Mucosa of rectum (tissue), 2 donors: Measurements from ENCODE around the gene ZNF12.
A peak's percentile ranks its signal among the peaks of the same experiment; 100 is the strongest.
"Not testable (repeated sequence)": the region's sequence is repeated elsewhere in the genome, so short reads cannot be mapped to it uniquely, and the experiment has no call there.

ENCODE experiments used
- H3K27ac ChIP-seq, 2 donors: one replicate each; pipeline ENCODE4 v1.7.0; 2013; ENCODE audit warnings: inconsistent platforms in 2 of 2, low read depth in 2 of 2, low read length in 2 of 2
- H3K27me3 ChIP-seq, 2 donors: one replicate each; pipeline ENCODE4 v1.7.0; 2013; ENCODE audit warnings: low read length in 2 of 2; ENCODE audit not compliant: control insufficient read depth in 2 of 2, insufficient read depth in 2 of 2
- H3K36me3 ChIP-seq, 2 donors: one replicate each; pipeline ENCODE4 v1.7.0; 2013; ENCODE audit warnings: low read length in 2 of 2; ENCODE audit not compliant: control insufficient read depth in 2 of 2, insufficient read depth in 2 of 2
- H3K4me1 ChIP-seq, 2 donors: one replicate each; pipeline ENCODE4 v1.7.0; 2013; ENCODE audit warnings: low read length in 2 of 2, mild to moderate bottlenecking in 1 of 2; ENCODE audit not compliant: control insufficient read depth in 2 of 2, insufficient read depth in 2 of 2
- H3K4me3 ChIP-seq, 2 donors: one replicate each; pipeline ENCODE4 v1.7.0; 2013; ENCODE audit warnings: low read length in 2 of 2
- H3K9ac ChIP-seq, 2 donors: one replicate each; pipeline ENCODE4 v1.7.0; 2013; ENCODE audit warnings: low read length in 2 of 2, low read depth in 1 of 2, mild to moderate bottlenecking in 1 of 2
- H3K9me3 ChIP-seq, 2 donors: one replicate each; pipeline ENCODE4 v1.7.0; 2013; ENCODE audit warnings: low read length in 2 of 2; ENCODE audit not compliant: control insufficient read depth in 2 of 2
- donor health status: healthy.
- donor health status: Normal muscosa, but diverticular disease.

The ZNF12 gene

DNA sequence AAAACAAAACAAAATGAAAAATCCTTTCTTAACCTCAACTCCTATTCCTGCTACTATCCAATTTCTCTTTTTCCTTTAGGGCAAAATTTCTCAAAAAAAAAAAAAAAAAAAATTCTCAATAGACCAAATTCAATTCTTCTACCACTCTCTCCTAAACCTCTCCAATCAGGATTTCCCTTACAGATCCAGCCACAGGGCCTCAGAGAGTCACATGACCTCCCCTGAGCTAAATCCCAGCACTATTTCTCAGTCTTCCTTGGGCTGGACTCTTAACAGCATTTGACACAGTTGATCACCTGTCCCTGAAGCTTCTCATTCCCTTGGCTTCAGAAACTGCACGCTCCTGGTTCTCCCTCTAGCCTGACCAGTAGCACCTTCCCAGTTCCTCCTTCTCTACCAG, 4.9 kb downstream of the ZNF12 start:
- H3K9ac ChIP-seq, result no peak overlapping the region
- H3K36me3 ChIP-seq, result peaks cover 59 to 67% of the 10 kb centered on the region in 2 donors
- peaks cover 28 to 34% of the 10 kb centered on the region in 2 donors for H3K9me3 ChIP-seq
- no peak overlapping the region for H3K27ac ChIP-seq
- peaks cover 0 to 3% of the 10 kb centered on the region in 2 donors for H3K4me1 ChIP-seq
- no peak overlapping the region for H3K4me3 ChIP-seq
- no peaks in the 10 kb centered on the region for H3K27me3 ChIP-seq

DNA sequence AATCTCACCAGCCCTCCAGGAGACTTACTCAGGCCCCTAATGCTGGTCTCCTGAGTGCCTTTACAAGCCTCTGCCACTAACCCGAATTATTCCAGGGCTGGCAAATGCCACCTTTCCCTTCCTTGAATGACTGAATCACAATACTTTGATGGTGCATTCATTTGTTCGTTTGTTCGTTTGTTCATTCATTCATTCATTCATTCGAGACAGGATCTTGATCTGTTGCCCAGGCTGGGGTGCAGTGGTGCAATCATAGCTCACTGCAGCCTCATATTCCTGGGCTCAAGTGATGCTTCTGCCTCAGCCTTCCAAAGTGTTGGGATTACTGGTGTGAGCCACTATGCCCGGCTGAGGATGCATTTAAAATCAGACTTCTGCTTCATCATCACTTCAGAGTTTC, 6.0 kb downstream of the ZNF12 start:
- peaks cover 35 to 44% of the 10 kb centered on the region in 2 donors for H3K9me3 ChIP-seq
- no peaks in the 10 kb centered on the region for H3K27me3 ChIP-seq
- no peak overlapping the region for H3K9ac ChIP-seq
- H3K36me3 ChIP-seq, result peaks cover 70 to 78% of the 10 kb centered on the region in 2 donors
- no peak overlapping the region for H3K27ac ChIP-seq
- no peak overlapping the region for H3K4me3 ChIP-seq
- H3K4me1 ChIP-seq, result peaks cover 0 to 3% of the 10 kb centered on the region in 2 donors

DNA sequence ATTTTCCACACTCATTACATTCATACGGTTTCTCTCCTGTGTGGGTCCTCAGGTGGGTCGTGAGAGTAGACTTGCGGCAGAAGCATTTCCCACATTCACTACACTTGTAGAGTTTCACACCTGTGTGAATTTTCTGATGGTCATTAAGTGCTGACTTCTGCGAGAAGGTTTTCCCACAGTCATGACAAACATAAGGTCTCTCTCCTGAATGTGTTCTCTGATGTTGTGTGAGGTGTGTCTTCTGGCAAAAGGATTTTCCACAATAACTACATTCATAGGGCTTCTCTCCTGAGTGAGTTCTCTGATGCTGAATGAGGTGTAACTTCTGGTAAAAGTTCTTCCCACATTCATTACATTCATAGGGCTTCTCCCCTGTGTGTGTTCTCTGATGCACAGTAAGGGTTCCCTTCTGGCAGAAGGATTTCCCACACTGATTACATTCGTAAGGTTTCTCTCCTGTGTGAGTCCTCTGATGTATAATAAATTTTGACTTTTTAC, 15.1 kb downstream of the ZNF12 start:
- Histone ChIP-seq H3K27ac (no peak overlapping the region), H3K9ac (no peak overlapping the region), H3K36me3 (peaks cover 84 to 93% of the 10 kb centered on the region in 2 donors), H3K4me1 (no peaks in the 10 kb centered on the region), H3K27me3 (no peaks in the 10 kb centered on the region), H3K4me3 (peak overlapping the region; percentile 20 to 34), H3K9me3 (peaks cover 84 to 88% of the 10 kb centered on the region in 2 donors)

DNA sequence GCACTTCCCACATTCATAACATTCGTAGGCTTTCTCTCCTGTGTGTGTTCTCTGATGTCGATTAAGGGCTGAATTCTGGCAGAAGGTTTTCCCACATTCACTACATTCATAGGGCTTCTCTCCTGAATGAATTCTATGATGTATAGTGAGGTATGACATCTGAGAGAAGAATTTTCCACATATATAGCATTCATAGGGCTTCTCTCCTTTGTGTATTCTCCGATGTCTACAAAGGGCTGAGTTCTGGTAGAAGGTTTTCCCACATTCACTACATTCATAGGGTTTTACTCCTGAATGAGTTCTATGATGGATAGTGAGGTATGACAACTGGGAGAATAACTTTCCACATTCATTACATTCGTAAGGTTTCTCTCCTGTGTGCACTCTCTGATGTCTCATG, 15.6 kb downstream of the ZNF12 start:
- Histone ChIP-seq H3K27me3 (no peaks in the 10 kb centered on the region), H3K4me3 (peak overlapping the region; percentile 34 to 45), H3K4me1 (no peaks in the 10 kb centered on the region), H3K9ac (no peak overlapping the region), H3K27ac (no peak overlapping the region), H3K9me3 (peaks cover 82 to 86% of the 10 kb centered on the region in 2 donors), H3K36me3 (peaks cover 79 to 88% of the 10 kb centered on the region in 2 donors)

DNA sequence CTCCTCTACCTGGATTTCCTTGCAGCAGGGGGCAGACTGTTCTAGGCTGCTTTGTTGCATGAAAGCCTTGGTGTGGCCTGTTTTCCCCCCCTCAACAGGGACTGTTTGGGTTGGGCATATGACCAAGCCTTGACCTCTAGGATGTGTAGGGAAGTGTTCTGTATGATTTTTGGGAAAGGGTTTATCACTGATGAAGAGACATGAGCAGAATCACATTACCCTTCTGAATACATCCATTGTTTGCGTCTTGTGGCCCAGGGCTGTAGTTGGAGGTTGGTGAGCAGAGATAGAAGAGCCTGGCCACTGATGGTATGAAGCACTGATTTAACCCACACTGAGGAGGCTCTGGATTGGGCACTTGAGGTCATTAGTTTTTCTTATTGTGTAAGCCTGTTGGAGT, 26.6 kb downstream of the ZNF12 start:
- no peak overlapping the region for H3K9ac ChIP-seq
- H3K4me3 ChIP-seq, result no peak overlapping the region
- no peaks in the 10 kb centered on the region for H3K27me3 ChIP-seq
- H3K4me1 ChIP-seq, result no peaks in the 10 kb centered on the region
- H3K9me3 ChIP-seq, result peaks cover 26 to 47% of the 10 kb centered on the region in 2 donors
- H3K27ac ChIP-seq, result no peak overlapping the region
- H3K36me3 ChIP-seq, result no peaks in the 10 kb centered on the region

DNA sequence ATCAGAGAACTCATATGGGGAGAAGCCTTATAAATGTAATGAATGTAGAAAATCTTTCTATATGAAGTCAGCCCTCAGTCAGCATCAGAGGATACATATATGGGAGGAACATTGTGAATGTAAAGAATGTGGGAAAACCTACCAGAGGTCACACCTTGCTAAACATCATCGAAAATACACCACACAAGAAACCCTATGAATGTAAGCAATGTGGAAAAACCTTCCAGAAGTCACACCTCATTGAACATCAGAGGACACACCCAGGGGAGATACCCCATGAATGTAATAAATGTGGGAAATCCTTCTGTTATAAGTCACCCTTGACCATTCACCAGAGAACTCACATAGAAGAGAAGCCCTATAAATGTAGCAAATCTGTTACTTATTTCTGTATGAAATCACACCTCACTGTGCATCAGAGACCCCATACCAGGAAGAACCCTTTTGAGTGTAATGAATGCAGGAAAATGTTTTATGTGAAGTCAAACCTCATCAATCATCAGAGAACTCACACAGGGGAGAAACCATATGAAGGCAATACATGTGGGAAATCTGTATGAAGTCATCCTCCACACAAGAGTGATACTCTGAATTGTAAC, 30.8 kb downstream of the ZNF12 start:
- no peak overlapping the region for H3K4me3 ChIP-seq
- H3K36me3 ChIP-seq, result no peaks in the 10 kb centered on the region
- peaks cover 16 to 40% of the 10 kb centered on the region in 2 donors for H3K9me3 ChIP-seq
- no peak overlapping the region for H3K9ac ChIP-seq
- H3K4me1 ChIP-seq, result no peaks in the 10 kb centered on the region
- no peak overlapping the region for H3K27ac ChIP-seq
- H3K27me3 ChIP-seq, result no peaks in the 10 kb centered on the region

DNA sequence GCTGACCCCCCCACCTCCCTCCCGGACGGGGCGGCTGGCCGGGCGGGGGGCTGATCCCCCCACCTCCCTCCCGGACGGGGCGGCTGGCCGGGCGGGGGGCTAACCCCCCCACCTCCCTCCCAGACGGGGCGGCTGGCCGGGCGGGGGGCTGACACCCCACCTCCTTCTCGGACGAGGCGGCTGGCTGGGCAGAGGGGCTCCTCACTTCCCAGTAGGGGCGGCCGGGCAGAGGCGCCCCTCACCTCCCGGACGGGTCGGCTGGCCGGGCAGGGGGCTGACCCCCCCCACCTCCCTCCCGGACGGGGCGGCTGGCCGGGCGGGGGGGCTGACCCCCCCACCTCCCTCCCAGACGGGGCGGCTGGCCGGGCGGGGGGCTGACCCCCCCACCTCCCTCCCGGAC, 35.9 kb downstream of the ZNF12 start:
- H3K27me3 ChIP-seq, H3K36me3 ChIP-seq, H3K4me3 ChIP-seq, H3K4me1 ChIP-seq, H3K27ac ChIP-seq, H3K9ac ChIP-seq: not testable (repeated sequence)
- H3K9me3 ChIP-seq, result peaks cover 3 to 12% of the 10 kb centered on the region in 2 donors

DNA sequence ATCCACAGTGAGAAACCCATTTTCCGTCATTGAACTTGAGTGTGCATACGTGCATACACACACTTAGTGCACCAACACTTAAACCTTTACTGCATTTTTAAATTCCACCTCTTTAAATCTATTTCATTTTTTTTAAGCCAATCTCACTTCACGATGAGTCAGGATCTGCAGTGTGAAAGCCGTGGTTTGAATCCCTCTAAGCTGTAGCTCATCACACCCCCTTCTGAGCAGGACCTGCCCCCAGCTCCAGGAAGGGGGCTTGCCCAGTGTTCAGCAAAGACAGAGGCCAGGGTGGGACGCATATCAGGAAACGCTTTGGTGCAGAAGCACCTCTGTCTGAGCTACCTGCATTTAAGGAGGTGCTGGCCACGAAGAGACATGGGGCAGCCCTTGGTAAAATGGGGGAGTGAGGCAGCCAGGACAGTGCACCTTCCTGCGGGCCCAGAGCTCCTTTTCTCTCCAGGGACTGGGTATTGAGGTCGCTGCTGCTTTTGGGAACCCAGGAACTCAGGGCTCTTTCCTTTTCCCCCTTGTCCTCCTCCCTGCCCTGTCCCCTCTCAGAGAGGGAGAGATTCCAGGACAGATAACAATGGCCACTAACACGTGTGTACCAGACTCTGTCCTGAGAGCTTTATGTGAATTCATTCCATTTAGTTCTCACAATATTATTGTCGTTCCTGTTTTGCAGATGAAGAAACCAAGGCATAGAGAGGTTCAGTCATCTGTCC, 48.0 kb downstream of the ZNF12 start:
- Histone ChIP-seq H3K4me1 (no peaks in the 10 kb centered on the region), H3K27me3 (peaks cover 2 to 3% of the 10 kb centered on the region in 2 donors), H3K27ac (no peak overlapping the region), H3K4me3 (no peak overlapping the region), H3K9me3 (no peaks in the 10 kb centered on the region), H3K9ac (no peak overlapping the region), H3K36me3 (peaks cover 3 to 6% of the 10 kb centered on the region in 2 donors)

DNA sequence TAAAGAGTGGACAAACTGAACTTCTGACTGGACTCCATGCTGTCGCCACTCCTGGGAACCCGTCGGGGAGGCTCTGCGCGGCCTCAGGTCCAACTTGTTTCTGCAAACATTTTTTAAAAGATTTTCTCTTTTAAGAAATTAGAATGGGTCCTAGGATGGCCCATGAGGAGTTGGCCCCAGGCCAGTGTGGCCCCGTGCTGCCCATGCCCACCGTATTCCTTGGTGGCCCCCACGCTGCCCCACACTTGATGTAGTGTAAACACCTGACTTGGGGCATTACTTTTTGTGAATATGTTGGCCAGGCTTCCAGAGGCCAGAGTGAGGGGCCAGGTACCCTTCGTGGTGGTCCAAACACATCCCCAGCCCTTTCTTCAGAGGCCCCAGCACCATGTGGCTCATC, 50.3 kb downstream of the ZNF12 start:
- Histone ChIP-seq H3K27ac (no peak overlapping the region), H3K36me3 (peaks cover 14 to 22% of the 10 kb centered on the region in 2 donors), H3K4me3 (no peak overlapping the region), H3K27me3 (peaks cover 0 to 3% of the 10 kb centered on the region in 2 donors), H3K9ac (no peak overlapping the region), H3K4me1 (no peaks in the 10 kb centered on the region), H3K9me3 (no peaks in the 10 kb centered on the region)

DNA sequence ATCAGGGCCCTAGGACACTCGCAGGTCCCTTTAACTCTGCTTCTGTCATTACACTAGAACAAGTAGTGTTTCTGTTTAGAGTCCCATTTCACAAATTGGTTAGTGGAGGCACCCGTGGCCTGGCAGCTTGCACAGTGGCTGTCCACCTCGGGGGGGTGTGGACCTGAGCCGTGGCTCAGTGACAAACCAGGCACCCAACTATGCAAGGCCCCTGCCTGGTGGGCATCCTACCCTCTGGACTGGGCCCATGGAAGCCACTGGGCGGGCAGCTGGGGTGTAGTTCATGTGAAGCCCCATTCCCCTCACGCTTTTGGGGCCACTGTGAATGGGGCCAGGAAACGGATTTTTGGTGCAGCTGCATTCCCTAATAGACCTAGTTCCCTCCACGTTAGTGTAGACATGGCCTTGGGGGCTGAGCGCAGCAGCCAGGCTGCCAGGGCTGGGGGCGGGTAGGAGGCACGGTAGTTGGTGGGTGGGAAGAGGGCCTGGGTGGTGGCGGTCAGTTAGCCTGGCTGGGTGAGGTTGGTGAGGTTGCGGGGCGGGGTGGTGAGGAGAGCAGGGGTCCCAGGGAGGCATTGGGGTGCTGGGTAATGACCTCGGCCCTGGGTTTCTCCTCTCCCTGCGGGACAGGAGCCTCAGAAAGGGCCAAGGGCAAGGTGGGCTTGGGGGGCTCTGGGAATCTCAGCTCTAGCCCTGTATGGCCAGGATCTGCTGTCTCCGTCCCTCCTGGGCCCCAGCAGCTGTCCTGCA, 50.9 kb downstream of the ZNF12 start:
- Histone ChIP-seq H3K9me3 (no peaks in the 10 kb centered on the region), H3K27ac (no peak overlapping the region), H3K9ac (no peak overlapping the region), H3K27me3 (peaks cover 0 to 3% of the 10 kb centered on the region in 2 donors), H3K4me1 (no peaks in the 10 kb centered on the region), H3K4me3 (no peak overlapping the region), H3K36me3 (peaks cover 15 to 23% of the 10 kb centered on the region in 2 donors)
